NOMO-1 treated with dmso at 0.1 percent for 144 hours (cell line): ENCODE measurements around the gene TNS1.

Experiments
- DNase-seq: peaks from one replicate; lab custom pipeline; 2025; ENCODE audit not compliant: unreplicated experiment; lab: John Stamatoyannopoulos, UW

TNS1 gene

GRCh38 chr2:217964275-217965161 lies 38.3 kb downstream of the TNS1 start:
- DNase-seq = no peak

GRCh38 chr2:217960351-217960750 lies 42.4 kb downstream of the TNS1 start:
- DNase-seq = no peak

- DNase-seq = no peak
These were observed 43.1 kb downstream of the TNS1 start for GRCh38 chr2:217959723-217960122.

DNA sequence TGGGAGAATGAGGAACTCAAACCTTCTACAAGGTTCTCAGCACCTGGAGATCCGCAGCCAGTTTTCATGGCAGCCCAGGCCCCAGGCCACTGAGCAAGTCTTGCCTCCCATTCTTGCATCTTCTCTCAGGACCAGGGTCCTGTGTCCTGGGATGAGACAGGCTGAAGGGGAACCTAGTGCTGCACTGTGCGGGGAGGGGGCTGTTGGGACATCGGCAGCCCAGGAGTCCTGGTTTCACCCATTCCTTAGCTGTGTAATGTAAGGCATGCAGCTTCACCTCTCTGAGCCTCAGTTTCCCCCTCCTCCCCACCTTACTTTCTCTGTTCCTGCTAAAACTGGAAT lies 43.9 kb downstream of the TNS1 start:
- DNase-seq = no peak

- no peak for DNase-seq
These were observed 44.5 kb downstream of the TNS1 start for GRCh38 chr2:217958206-217958883.

- DNase-seq = no peak
These were observed 46.0 kb downstream of the TNS1 start for GRCh38 chr2:217956586-217957457.

GRCh38 chr2:217955881-217956493 lies 46.8 kb downstream of the TNS1 start:
- DNase-seq = no peak

DNA sequence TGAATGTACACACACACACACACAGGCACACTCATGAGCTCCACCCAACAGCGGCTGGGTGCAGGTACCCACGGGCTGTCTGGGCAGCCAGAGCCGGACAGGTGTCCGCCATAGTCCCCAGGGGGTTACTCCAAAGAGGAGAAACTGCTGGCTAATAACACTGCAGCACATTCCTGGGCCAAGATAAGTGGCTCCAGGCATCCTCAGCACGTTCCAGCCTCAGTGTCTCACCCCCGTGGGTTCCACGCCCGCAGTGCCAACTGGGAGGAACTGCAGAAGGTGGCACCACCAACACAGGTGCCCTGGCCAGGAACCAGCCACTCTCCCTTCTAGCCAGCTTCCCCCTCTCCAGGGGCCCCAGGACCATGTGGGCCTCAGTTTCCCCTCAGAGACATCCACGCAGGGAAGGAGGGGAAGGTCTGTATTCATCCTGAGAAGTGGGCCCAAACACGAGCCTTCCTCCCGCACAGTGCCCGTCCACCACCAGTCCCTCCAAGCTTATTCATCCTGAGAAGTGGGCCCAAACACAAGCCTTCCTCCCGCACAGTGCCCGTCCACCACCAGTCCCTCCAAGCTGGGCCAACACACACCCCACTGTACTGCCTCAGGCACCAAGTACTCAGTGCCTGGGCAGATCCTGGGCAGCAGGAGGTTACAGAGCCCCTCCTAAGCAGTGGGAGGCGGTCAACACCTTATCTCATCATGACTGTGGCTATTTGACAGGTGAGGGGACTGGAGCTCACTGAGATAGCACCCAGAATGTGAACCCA lies 47.6 kb downstream of the TNS1 start:
- DNase-seq = no peak

GRCh38 chr2:217954469-217954868 lies 48.3 kb downstream of the TNS1 start:
- no peak for DNase-seq

- no peak for DNase-seq
These were observed 48.7 kb downstream of the TNS1 start for GRCh38 chr2:217954051-217954450.

GRCh38 chr2:217953531-217953932 lies 49.3 kb downstream of the TNS1 start:
- DNase-seq = no peak

GRCh38 chr2:217953011-217953481 lies 49.7 kb downstream of the TNS1 start:
- no peak for DNase-seq

DNA sequence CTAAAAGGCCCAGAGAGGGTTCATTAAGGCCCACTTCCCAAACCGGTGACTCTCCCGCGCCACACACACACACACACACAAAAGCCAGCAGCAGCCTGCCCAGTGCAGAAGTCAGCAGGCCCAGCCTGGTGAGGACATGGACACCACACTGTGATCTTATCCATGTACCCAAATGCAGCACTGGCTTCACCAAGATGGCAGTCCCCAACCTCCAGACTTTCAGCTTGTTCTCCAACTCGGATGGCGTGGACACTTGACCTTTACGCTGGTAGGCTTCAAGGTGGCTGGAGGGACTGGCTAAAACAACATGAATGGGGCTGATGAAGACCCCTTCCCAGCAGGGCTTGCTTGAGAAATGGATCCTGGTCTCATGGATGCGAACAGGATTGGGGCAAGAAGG lies 50.4 kb downstream of the TNS1 start:
- DNase-seq = no peak

DNA sequence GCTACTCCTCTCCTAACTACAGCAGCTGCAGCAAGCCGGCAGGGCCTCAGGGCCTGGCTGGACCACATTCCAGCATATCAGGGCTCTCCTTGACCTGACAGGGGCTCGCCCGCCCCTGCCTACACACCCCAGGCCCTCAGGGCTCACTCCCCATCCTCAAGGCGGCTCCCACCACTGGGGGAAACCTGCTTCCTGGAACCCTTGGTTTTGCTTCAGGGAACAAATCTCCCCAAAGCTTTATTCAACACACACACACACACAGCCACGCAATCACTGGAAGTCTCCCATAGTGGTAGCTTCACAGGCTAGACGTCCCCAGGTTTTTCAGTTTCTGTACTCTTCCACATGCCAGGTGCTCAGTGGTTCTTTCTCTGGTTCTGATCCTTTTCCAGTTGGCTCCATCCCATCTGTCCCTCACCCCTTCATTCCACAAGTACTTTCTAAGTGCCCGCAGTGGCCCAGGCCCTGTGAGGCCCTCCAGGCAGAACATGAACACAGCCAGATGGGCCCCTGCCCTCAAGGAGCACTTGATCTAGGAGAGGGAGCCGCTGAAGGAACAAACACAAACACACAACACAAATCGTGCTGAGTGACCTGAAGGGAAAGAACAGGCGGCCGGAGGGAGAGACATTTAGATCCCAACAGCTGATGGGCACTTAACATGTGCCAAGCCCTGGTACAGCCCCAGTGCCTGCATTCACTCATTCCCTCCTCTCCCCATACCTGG lies 51.1 kb downstream of the TNS1 start:
- no peak for DNase-seq

GRCh38 chr2:217951091-217951490 lies 51.7 kb downstream of the TNS1 start:
- DNase-seq = no peak

- DNase-seq = no peak
These were observed 52.4 kb downstream of the TNS1 start for GRCh38 chr2:217950401-217950871.

DNA sequence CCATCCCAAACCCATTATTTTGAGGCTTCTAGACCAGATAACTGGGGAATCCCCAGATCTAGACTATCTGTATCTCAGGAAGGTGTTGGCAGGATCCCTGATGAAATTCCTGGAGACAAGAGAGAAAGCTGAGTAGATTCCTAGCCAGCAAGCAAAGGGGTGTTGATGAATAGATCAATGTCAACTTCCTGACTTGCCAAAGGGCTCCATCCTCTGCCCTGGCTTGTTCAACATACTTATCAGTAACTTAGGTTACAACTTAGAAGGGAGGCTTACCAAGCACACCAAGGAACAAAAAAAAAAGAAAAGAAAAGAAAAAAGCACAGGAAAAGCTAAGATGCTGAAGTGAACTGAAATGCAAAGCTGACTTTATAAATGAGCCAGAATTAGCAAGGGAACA lies 53.3 kb downstream of the TNS1 start:
- DNase-seq = no peak

- no peak for DNase-seq
These were observed 53.9 kb downstream of the TNS1 start for GRCh38 chr2:217948897-217949296.

DNA sequence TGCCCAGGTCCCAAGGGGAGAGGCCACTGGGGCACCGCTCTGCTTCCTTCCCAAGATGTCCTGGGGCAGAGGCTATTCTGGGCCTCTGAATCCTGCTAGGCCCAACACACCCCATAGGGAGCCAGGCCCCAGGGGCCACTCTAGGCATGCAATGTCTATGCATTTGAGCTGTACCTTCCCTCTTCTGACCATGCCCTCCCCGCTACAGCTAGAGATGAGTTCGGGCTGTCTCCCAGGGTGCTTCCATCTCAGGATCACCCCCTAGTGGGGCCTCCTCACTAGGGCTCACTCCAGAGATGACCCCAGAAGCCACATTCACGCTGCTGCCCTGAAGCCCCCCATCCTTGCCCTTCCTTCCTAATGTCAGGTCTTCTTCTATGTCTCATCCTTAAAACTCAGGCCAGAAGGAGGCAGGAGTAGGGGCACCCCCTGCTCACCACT lies 54.4 kb downstream of the TNS1 start:
- no peak for DNase-seq
